Measurements from ENCODE around the gene NDST4.

DNA sequence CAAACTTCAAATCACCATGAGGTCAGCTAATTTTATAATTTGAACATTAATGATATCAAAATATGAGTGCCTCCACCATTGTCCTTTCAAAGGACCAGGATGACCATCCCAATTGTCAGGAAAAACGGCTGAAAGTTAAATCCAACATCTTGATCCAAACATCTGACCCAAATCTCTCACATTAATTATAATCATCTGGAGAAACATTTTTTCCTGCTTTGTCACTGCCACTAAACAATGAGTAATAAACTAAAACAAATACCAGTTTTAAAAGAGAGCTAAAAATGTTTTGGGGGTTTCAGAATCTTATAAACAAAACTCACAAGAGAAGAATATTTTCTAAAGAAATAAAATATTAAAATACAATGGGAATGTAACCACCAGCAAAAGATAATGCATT, 45.7 kb upstream of the NDST4 start:
- TF ChIP-seq, protein P1, sequence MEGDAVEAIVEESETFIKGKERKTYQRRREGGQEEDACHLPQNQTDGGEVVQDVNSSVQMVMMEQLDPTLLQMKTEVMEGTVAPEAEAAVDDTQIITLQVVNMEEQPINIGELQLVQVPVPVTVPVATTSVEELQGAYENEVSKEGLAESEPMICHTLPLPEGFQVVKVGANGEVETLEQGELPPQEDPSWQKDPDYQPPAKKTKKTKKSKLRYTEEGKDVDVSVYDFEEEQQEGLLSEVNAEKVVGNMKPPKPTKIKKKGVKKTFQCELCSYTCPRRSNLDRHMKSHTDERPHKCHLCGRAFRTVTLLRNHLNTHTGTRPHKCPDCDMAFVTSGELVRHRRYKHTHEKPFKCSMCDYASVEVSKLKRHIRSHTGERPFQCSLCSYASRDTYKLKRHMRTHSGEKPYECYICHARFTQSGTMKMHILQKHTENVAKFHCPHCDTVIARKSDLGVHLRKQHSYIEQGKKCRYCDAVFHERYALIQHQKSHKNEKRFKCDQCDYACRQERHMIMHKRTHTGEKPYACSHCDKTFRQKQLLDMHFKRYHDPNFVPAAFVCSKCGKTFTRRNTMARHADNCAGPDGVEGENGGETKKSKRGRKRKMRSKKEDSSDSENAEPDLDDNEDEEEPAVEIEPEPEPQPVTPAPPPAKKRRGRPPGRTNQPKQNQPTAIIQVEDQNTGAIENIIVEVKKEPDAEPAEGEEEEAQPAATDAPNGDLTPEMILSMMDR (conservative IDR thresholded peaks at IDR 0.05 in 1 of 2, IDR thresholded peaks at IDR 0.05 in 1 of 2; ENCODE audit: low read depth in 1 of 2, low read length in 2 of 2), result no peak
- TF ChIP-seq EZH2 (IDR thresholded peaks at IDR 0.05; ENCODE audit: low read length, missing control alignments), result no peak
